Transverse colon (tissue), 3 donors: ENCODE data around the gene UBA6.

Source experiments
- EP300 ChIP-seq: sonication (generic); formaldehyde crosslinking; IDR thresholded peaks from one replicate; pipeline ENCODE4 v1.6.1; 2017; ENCODE audit warnings: antibody characterized with exemption, low read depth
- POLR2A ChIP-seq: fragments of 450-650 bp; IDR thresholded peaks from one replicate; pipeline ENCODE4 v1.6.1; 2016; ENCODE audit warnings: antibody characterized with exemption, mild to moderate bottlenecking, moderate library complexity
- TF ChIP-seq, protein P1 (sequence below), 5 experiments: fragments of 200-600 bp in 3 of 5; fragments of 450-650 bp in 2 of 5; sonication (generic) in 3 of 5; IDR thresholded peaks; 1 replicate in 2 of 5; 2 replicates in 3 of 5; pipeline ENCODE4 v1.5.1; 2016 to 2017; ENCODE audit warnings: antibody characterized with exemption in 5 of 5, inconsistent platforms in 3 of 5, mild to moderate bottlenecking in 2 of 5, moderate library complexity in 1 of 5

DNA sequence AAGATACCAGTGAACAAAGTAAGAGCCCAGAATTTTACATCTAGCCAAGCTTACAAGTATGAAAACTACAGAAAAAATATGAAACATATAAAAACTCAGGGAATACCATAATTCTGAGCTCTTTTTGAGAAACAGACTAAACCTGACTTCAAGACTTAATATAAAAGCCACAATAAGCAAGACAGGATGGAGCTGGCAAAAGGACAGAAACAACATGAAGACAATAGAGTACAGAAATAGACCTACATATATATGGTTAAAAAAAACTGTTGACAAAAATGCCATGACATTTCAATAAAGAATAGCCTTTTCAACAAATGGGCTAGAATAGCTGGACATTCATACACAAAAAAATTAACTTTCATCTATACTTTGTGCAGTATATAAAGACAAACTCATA lies 49.4 kb downstream of the UBA6 start:
- no peak for TF ChIP-seq POLR2A
- TF ChIP-seq, protein P1, sequence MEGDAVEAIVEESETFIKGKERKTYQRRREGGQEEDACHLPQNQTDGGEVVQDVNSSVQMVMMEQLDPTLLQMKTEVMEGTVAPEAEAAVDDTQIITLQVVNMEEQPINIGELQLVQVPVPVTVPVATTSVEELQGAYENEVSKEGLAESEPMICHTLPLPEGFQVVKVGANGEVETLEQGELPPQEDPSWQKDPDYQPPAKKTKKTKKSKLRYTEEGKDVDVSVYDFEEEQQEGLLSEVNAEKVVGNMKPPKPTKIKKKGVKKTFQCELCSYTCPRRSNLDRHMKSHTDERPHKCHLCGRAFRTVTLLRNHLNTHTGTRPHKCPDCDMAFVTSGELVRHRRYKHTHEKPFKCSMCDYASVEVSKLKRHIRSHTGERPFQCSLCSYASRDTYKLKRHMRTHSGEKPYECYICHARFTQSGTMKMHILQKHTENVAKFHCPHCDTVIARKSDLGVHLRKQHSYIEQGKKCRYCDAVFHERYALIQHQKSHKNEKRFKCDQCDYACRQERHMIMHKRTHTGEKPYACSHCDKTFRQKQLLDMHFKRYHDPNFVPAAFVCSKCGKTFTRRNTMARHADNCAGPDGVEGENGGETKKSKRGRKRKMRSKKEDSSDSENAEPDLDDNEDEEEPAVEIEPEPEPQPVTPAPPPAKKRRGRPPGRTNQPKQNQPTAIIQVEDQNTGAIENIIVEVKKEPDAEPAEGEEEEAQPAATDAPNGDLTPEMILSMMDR (IDR thresholded peaks at IDR 0.05), result no peak
- no peak for TF ChIP-seq EP300
